Measurements from ENCODE around the gene ARFGEF2.

GRCh38 chr20:48959899-48960550 is 38.5 kb downstream of the ARFGEF2 start:
- TF ChIP-seq CTCF (IDR thresholded peaks at IDR 0.05) (no peak), POLR2AphosphoS5 (IDR thresholded peaks at IDR 0.05) (no peak), POLR2A (IDR thresholded peaks at IDR 0.05) (no peak), EP300 (IDR thresholded peaks at IDR 0.05) (no peak)

Data from stomach (tissue), 4 donors.